SJCRH30 (cell line): ENCODE results near the gene KCNAB2. TPM values are rescaled to one million over a fixed set of nuclear protein-coding genes. Genes with fewer than 3 reads are reported as not detected.

Source experiments
- DNase-seq, 2 experiments: peaks; one replicate each; pipeline ENCODE4 v3.0.0-alpha.2; 2015 to 2020
- H3K27ac ChIP-seq: fragments of 250-450 bp; sonication (Bioruptor Pico); 2 replicates; pipeline ENCODE4 v1.5.1; 2020; ENCODE audit warnings: mild to moderate bottlenecking, moderate library complexity
- H3K27me3 ChIP-seq: fragments of 250-450 bp; sonication (Bioruptor Pico); 2 replicates; pipeline ENCODE4 v1.5.1; 2020; ENCODE audit warnings: mild to moderate bottlenecking, moderate library complexity
- H3K36me3 ChIP-seq: fragments of 250-450 bp; sonication (Bioruptor Pico); 2 replicates; pipeline ENCODE4 v1.5.1; 2020; ENCODE audit warnings: mild to moderate bottlenecking, moderate library complexity
- H3K4me1 ChIP-seq: fragments of 250-450 bp; sonication (Bioruptor Pico); 2 replicates; pipeline ENCODE4 v1.5.1; 2020; ENCODE audit warnings: mild to moderate bottlenecking, moderate library complexity
- H3K4me3 ChIP-seq: fragments of 250-450 bp; sonication (Bioruptor Pico); 2 replicates; pipeline ENCODE4 v1.5.1; 2020; ENCODE audit warnings: mild to moderate bottlenecking, moderate library complexity
- H3K9me3 ChIP-seq: fragments of 250-450 bp; sonication (Bioruptor Pico); replicated peaks from 2 replicates; pipeline ENCODE4 v1.5.1; 2020; ENCODE audit warnings: mild to moderate bottlenecking, moderate library complexity
- total RNA-seq: library from RNA; depleted of rRNA; stranded (reverse); fragments of >200 nt; shearing (Covaris generic); gene quantifications from 2 replicates; pipeline ENCODE4 v1.2.3, GENCODE V29; 2014

KCNAB2 gene
- total RNA-seq, 1 experiment from 2014 or later = 0.77 TPM

GRCh38 chr1:6083385-6083784 is 37.7 kb downstream of the KCNAB2 start:
- H3K4me1 ChIP-seq = no peaks in the 10 kb centered on the region
- no peak overlapping the region for H3K27ac ChIP-seq
- no peaks in the 10 kb centered on the region for H3K36me3 ChIP-seq
- H3K9me3 ChIP-seq = no peaks in the 10 kb centered on the region
- H3K27me3 ChIP-seq = peaks cover 83% of the 10 kb centered on the region
- no peak overlapping the region for H3K4me3 ChIP-seq
- DNase-seq = no peak

GRCh38 chr1:6083801-6084446 is 38.2 kb downstream of the KCNAB2 start:
- Histone ChIP-seq H3K4me3 (no peak overlapping the region), H3K36me3 (no peaks in the 10 kb centered on the region), H3K9me3 (no peaks in the 10 kb centered on the region), H3K27me3 (peaks cover 85% of the 10 kb centered on the region), H3K27ac (no peak overlapping the region), H3K4me1 (no peaks in the 10 kb centered on the region)
- DNase-seq = no peak

DNA sequence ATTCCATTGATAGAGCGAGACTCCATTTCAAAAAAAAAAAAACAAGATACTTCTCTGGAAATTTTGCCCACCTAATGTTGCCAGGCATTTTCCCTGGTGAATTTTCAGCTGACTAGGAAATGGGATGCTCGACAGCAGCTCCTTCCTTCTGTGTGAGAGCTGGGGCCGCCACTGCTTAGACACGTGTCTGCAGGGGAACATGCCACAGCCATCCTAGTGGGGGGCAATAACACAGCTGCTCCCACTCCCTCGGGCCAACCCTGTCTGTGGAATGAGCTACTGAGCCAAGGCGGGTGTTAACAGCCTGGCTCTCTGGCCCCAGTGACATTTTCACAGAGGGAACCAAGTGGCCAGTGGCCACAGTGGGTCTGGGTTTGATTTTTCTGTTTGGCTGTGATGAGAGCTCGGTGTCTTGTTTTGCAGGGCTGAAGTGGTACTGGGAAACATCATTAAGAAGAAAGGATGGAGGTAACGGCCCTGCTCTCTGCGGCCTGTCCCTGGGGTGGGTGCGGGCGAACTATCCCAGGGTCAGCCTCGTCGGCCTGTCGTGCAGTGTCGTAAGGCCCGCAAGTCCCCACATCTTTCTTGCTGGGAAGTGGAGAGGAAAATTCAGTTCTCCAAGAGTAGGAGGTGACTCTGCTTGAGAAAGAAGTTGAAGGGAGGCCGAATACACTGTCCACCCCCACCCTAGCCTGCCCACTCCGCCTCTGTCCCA is 39.2 kb downstream of the KCNAB2 start:
- H3K27me3 ChIP-seq = peaks cover 86% of the 10 kb centered on the region

GRCh38 chr1:6085666-6086065 is 40.0 kb downstream of the KCNAB2 start:
- Histone ChIP-seq H3K27me3 (peaks cover 84% of the 10 kb centered on the region), H3K27ac (no peak overlapping the region), H3K4me1 (no peaks in the 10 kb centered on the region), H3K9me3 (no peaks in the 10 kb centered on the region), H3K4me3 (no peak overlapping the region), H3K36me3 (no peaks in the 10 kb centered on the region)
- DNase-seq = no peak

More for the DNA sequence above, 39.2 kb downstream of the KCNAB2 start:
- H3K4me1 ChIP-seq = no peaks in the 10 kb centered on the region
- H3K9me3 ChIP-seq = no peaks in the 10 kb centered on the region
- no peaks in the 10 kb centered on the region for H3K36me3 ChIP-seq
- no peak overlapping the region for H3K4me3 ChIP-seq
- DNase-seq = no peak
- no peak overlapping the region for H3K27ac ChIP-seq

DNA sequence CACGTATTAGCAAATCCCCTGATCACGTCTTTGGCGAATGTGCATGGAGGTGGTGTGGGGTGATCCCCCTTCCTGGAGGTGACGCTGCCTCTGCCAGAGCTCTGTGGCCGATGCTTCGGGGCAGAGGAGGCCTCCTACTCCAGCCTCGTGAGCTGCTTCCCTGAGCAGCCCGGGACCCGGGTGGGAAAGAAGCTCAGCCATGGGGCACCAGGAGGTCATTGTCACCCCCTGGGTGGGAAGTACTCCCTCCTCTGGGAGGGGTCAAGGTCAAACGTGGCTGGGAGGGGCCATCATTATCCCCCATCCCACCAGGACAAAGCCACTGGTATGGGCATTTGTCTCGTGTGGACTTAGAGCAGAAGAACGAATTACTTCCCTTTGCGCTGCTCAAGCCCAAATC is 40.7 kb downstream of the KCNAB2 start:
- Histone ChIP-seq H3K27me3 (peaks cover 83% of the 10 kb centered on the region), H3K36me3 (no peaks in the 10 kb centered on the region)

DNA sequence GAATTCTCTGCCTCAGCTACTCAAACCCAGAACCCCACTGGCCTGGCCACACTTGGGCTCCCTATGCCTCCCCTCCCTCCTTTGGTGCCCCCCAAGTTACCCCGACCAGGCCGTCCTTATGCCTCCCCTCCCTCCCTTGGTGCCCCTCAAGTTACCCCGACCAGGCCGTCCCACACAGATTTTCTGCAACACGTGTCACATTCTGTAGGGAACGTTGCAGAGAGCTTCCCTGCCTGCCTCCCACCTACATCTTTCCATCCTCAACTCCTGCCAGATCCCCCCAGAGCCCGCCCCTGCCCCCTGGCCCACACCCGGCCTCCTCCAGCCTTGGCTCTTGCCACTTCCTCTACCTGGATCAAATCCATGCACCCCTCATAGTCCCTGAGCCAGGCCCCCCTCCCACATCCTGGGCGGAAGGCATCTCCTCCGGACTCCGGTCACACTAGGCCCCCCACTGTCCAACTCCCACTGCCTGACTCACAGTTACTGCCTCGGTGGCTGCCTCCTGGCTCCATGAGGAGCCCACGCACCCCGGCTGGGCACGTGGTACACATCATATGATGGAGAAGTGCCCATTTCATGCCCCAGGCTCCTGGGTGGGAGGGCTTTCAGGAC is 41.2 kb downstream of the KCNAB2 start:
- Histone ChIP-seq H3K9me3 (no peaks in the 10 kb centered on the region), H3K4me1 (no peaks in the 10 kb centered on the region), H3K27ac (no peak overlapping the region), H3K36me3 (no peaks in the 10 kb centered on the region), H3K27me3 (peaks cover 82% of the 10 kb centered on the region), H3K4me3 (no peak overlapping the region)
- DNase-seq = no peak

More for the DNA sequence above, 40.7 kb downstream of the KCNAB2 start:
- Histone ChIP-seq H3K4me1 (no peaks in the 10 kb centered on the region), H3K9me3 (no peaks in the 10 kb centered on the region), H3K27ac (no peak overlapping the region), H3K4me3 (no peak overlapping the region)
- DNase-seq = no peak

- no peaks in the 10 kb centered on the region for H3K4me1 ChIP-seq
- no peaks in the 10 kb centered on the region for H3K36me3 ChIP-seq
- no peak overlapping the region for H3K27ac ChIP-seq
- H3K4me3 ChIP-seq = no peak overlapping the region
- no peaks in the 10 kb centered on the region for H3K9me3 ChIP-seq
- DNase-seq = no peak
- peaks cover 82% of the 10 kb centered on the region for H3K27me3 ChIP-seq
These were observed 41.7 kb downstream of the KCNAB2 start for GRCh38 chr1:6087377-6087772.

- peaks cover 83% of the 10 kb centered on the region for H3K27me3 ChIP-seq
- no peaks in the 10 kb centered on the region for H3K9me3 ChIP-seq
- H3K36me3 ChIP-seq = no peaks in the 10 kb centered on the region
- DNase-seq = no peak
- H3K27ac ChIP-seq = no peak overlapping the region
- H3K4me3 ChIP-seq = no peak overlapping the region
- no peaks in the 10 kb centered on the region for H3K4me1 ChIP-seq
These were observed 42.3 kb downstream of the KCNAB2 start for GRCh38 chr1:6087958-6088357.

GRCh38 chr1:6088956-6089355 is 43.3 kb downstream of the KCNAB2 start:
- H3K27me3 ChIP-seq = peaks cover 80% of the 10 kb centered on the region
- no peaks in the 10 kb centered on the region for H3K36me3 ChIP-seq
- H3K4me3 ChIP-seq = no peak overlapping the region
- no peak overlapping the region for H3K27ac ChIP-seq
- H3K4me1 ChIP-seq = no peaks in the 10 kb centered on the region
- no peaks in the 10 kb centered on the region for H3K9me3 ChIP-seq
- DNase-seq = no peak

DNA sequence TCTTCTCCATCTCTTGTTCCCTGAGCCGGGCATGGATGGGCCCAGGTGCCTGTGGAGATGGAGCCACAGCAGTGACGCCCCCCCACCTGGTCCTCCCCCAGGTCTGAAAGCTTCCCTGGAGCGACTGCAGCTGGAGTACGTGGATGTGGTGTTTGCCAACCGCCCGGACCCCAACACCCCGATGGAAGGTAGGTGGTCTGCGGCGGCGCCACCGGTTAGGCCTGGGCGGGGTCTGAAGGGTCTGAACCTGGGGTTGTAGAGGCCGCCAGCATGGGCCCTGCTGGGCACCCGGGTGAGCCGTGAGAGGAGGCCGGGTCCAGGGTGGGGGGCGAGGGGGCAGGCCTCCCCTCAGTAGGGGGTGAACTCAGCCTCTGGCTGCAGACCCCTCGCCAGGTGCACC is 44.6 kb downstream of the KCNAB2 start:
- H3K27me3 ChIP-seq = peaks cover 69% of the 10 kb centered on the region
- no peaks in the 10 kb centered on the region for H3K9me3 ChIP-seq

DNA sequence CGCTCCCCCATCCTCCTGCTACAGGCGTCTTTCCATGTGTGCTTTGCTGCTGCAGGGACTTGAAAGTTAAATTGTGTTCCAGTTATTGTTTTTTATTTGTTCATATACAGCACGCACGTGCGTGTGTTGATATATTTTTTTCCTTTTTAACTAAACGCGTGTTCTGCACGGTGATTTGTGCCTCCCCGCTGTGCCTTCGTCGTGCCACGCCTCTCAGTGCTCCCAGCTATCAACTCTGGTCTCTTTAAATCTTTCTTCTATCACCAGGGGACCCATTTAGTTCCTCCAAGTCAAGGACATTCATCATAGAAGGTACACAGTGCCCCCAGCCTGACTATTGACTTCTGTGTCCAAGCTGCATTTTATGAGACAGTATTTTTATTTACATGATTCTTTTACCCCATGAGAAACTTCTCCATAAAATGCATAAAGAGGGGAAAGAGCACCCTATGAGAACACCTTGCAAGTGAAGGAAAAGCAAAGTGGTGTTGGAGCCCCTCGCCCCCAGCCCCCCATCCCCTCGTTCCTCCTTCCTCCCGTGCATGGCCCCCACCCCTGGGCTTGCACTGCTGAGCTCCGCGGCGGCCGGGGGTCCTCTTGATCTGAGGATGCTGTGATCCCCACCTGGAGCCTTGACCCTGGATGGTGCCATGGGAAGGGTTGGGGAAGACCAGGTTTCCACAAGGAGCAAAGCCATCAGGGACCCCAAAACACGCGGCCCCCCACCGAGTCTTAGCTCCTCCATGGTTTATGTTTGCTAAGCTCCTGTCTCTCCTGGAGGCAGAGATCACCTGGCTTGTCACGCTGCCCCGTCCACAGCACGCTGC is 45.5 kb downstream of the KCNAB2 start:
- Histone ChIP-seq H3K4me3 (no peak overlapping the region), H3K9me3 (no peaks in the 10 kb centered on the region), H3K27me3 (peaks cover 64% of the 10 kb centered on the region), H3K36me3 (no peaks in the 10 kb centered on the region), H3K27ac (no peak overlapping the region), H3K4me1 (no peaks in the 10 kb centered on the region)
- no peak for DNase-seq

More for the DNA sequence above, 44.6 kb downstream of the KCNAB2 start:
- DNase-seq = no peak
- H3K4me1 ChIP-seq = no peaks in the 10 kb centered on the region
- no peak overlapping the region for H3K27ac ChIP-seq
- H3K4me3 ChIP-seq = no peak overlapping the region
- no peaks in the 10 kb centered on the region for H3K36me3 ChIP-seq

DNA sequence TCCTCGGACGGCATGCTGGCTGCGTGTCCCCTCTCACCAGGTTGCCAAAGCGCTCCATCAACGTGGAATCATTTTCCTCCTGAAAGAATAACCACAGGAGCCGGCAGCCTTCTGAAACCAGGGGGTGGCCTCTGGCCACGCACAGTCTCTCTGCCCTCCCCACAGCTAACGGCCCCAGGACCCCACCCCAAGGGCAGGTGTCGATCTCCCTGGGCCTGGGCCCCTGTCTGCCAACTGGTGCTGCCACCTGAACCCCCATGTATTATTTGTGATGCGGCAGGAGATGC is 46.1 kb downstream of the KCNAB2 start:
- DNase-seq = no peak
- no peak overlapping the region for H3K4me3 ChIP-seq
- no peaks in the 10 kb centered on the region for H3K4me1 ChIP-seq
- H3K27me3 ChIP-seq = peaks cover 65% of the 10 kb centered on the region
- no peaks in the 10 kb centered on the region for H3K36me3 ChIP-seq
- no peaks in the 10 kb centered on the region for H3K9me3 ChIP-seq
- no peak overlapping the region for H3K27ac ChIP-seq

GRCh38 chr1:6092211-6092610 is 46.5 kb downstream of the KCNAB2 start:
- no peak overlapping the region for H3K4me3 ChIP-seq

GRCh38 chr1:6093071-6093470 is 47.4 kb downstream of the KCNAB2 start:
- Histone ChIP-seq H3K27me3 (peaks cover 68% of the 10 kb centered on the region), H3K4me3 (no peak overlapping the region), H3K27ac (no peak overlapping the region), H3K9me3 (no peaks in the 10 kb centered on the region), H3K36me3 (no peaks in the 10 kb centered on the region), H3K4me1 (no peaks in the 10 kb centered on the region)
- DNase-seq = no peak

More at GRCh38 chr1:6092211-6092610, 46.5 kb downstream of the KCNAB2 start:
- peaks cover 68% of the 10 kb centered on the region for H3K27me3 ChIP-seq
- H3K27ac ChIP-seq = no peak overlapping the region
- DNase-seq = peak; percentile 49
- H3K4me1 ChIP-seq = no peaks in the 10 kb centered on the region
- H3K9me3 ChIP-seq = no peaks in the 10 kb centered on the region
- no peaks in the 10 kb centered on the region for H3K36me3 ChIP-seq

- no peaks in the 10 kb centered on the region for H3K36me3 ChIP-seq
- H3K9me3 ChIP-seq = no peaks in the 10 kb centered on the region
- H3K27ac ChIP-seq = no peak overlapping the region
- no peaks in the 10 kb centered on the region for H3K4me1 ChIP-seq
- no peak for DNase-seq
- H3K27me3 ChIP-seq = peaks cover 70% of the 10 kb centered on the region
- no peak overlapping the region for H3K4me3 ChIP-seq
These were observed 47.9 kb downstream of the KCNAB2 start for GRCh38 chr1:6093611-6094010.
